HepG2 (cell line): ENCODE measurements around the gene STEAP1B. TPM values are rescaled to one million over a fixed set of nuclear protein-coding genes. Genes with fewer than 3 reads are reported as not detected.
A peak's percentile ranks its signal among the peaks of the same experiment; 100 is the strongest.

Source experiments
- EED ChIP-seq: sonication (generic); formaldehyde crosslinking; IDR thresholded peaks from 2 replicates; pipeline ENCODE4 v1.5.0; 2020; ENCODE audit warnings: mild to moderate bottlenecking, missing genetic modification reagents
- HMG20B ChIP-seq: conservative IDR thresholded peaks from 2 replicates; pipeline ENCODE4 v1.6.1; 2016; ENCODE audit warnings: missing genetic modification reagents, missing compliant biosample characterization
- HNRNPH1 ChIP-seq: fragments of 200-400 bp; formaldehyde crosslinking; optimal IDR thresholded peaks from 2 replicates; pipeline ENCODE3; 2017; ENCODE audit warnings: mild to moderate bottlenecking, low read depth, low read length
- HOMEZ ChIP-seq: IDR thresholded peaks from 2 replicates; pipeline ENCODE4 v1.6.1; 2016; ENCODE audit warnings: low read depth
- HOXA3 ChIP-seq: sonication (generic); formaldehyde crosslinking; IDR thresholded peaks from 2 replicates; pipeline ENCODE4 v1.5.0; 2020; ENCODE audit warnings: missing genetic modification reagents
- NR0B2 ChIP-seq: sonication (generic); formaldehyde crosslinking; IDR thresholded peaks from 2 replicates; pipeline ENCODE4 v1.4.0; 2020; ENCODE audit warnings: mild to moderate bottlenecking, missing genetic modification reagents
- PATZ1 ChIP-seq: sonication (generic); formaldehyde crosslinking; IDR thresholded peaks from 2 replicates; pipeline ENCODE4 v1.4.0; 2020; ENCODE audit warnings: missing genetic modification reagents
- PITX1 ChIP-seq: sonication (generic); formaldehyde crosslinking; IDR thresholded peaks from 2 replicates; pipeline ENCODE4 v1.5.1; 2020; ENCODE audit warnings: mild to moderate bottlenecking, missing genetic modification reagents
- RAD51 ChIP-seq: fragments of 450-650 bp; IDR thresholded peaks from 2 replicates; pipeline ENCODE4 v1.6.1; 2016; ENCODE audit warnings: borderline replicate concordance
- REST ChIP-seq, 2 experiments: IDR thresholded peaks; 2 replicates each; pipeline ENCODE4 v1.6.1; 2011 to 2012; ENCODE audit warnings: low read length in 2 of 2, borderline replicate concordance in 1 of 2, low read depth in 1 of 2, mild to moderate bottlenecking in 1 of 2, moderate library complexity in 1 of 2
- SIX1 ChIP-seq: sonication (generic); formaldehyde crosslinking; IDR thresholded peaks from 2 replicates; pipeline ENCODE4 v1.4.0; 2020; ENCODE audit warnings: missing genetic modification reagents, borderline replicate concordance
- SIX4 ChIP-seq: sonication (generic); formaldehyde crosslinking; IDR thresholded peaks from 2 replicates; pipeline ENCODE4 v1.4.0; 2020; ENCODE audit warnings: missing genetic modification reagents
- SMC3 ChIP-seq: IDR thresholded peaks from 2 replicates; pipeline ENCODE4 v1.6.1; 2011; ENCODE audit warnings: low read length, improper control_type of control experiment
- U2AF2 ChIP-seq: fragments of 200-400 bp; formaldehyde crosslinking; IDR thresholded peaks from 2 replicates; pipeline ENCODE4 v1.6.1; 2017; ENCODE audit warnings: low read depth, mild to moderate bottlenecking, low read length
- ZNF205 ChIP-seq: IDR thresholded peaks from 2 replicates; pipeline ENCODE4 v1.6.1; 2018; ENCODE audit warnings: missing biosample characterization, missing genetic modification reagents
- ZNF225 ChIP-seq: sonication (generic); formaldehyde crosslinking; IDR thresholded peaks from 2 replicates; pipeline ENCODE4 v1.4.0; 2020; ENCODE audit warnings: mild to moderate bottlenecking, missing genetic modification reagents
- ZNF335 ChIP-seq: sonication (generic); formaldehyde crosslinking; IDR thresholded peaks from 2 replicates; pipeline ENCODE4 v1.4.0; 2020; ENCODE audit warnings: missing genetic modification reagents
- ZNF556 ChIP-seq: sonication (generic); formaldehyde crosslinking; IDR thresholded peaks from 2 replicates; pipeline ENCODE4 v1.4.0; 2020; ENCODE audit warnings: mild to moderate bottlenecking, missing genetic modification reagents, borderline replicate concordance
- ZNF737 ChIP-seq: sonication (generic); formaldehyde crosslinking; IDR thresholded peaks from 2 replicates; pipeline ENCODE4 v1.5.0; 2020; ENCODE audit warnings: missing genetic modification reagents, mild to moderate bottlenecking, borderline replicate concordance
- polyA plus RNA-seq, 8 experiments: library from polyadenylated mRNA; depleted of rRNA in 3 of 8; stranded (reverse) in 7 of 8; unstranded in 1 of 8; fragments of >200 nt; fragmentation: Illumina TruSeq in 4 of 8; extraction: Trizol in 4 of 8; gene quantifications; 2 replicates each; pipeline versions ENCODE4 v1.2.1 to v1.2.3, GENCODE V29; 2011 to 2016; ENCODE audit warnings: low read depth in 4 of 8, missing spikeins in 1 of 8, mixed read lengths in 1 of 8; ENCODE audit not compliant: insufficient read depth in 1 of 8
- total RNA-seq, 5 experiments: library from RNA; depleted of rRNA; stranded (reverse); fragments of >200 nt; fragmentation: Illumina TruSeq; extraction: Trizol; gene quantifications; 2 replicates each; pipeline ENCODE4 v1.2.3, GENCODE V29; 2016; ENCODE audit warnings: low read depth in 1 of 5

Gene STEAP1B
- total and polyA plus RNA-seq, 2 of the 13 experiments (the other 11 are each of a cell fraction or from before 2014, with no cell fraction given) = not detected

GRCh38 chr7:22433710-22434460 is 66.1 kb downstream of the STEAP1B start (continued):
- TF ChIP-seq HMG20B (CRISPR knock-in tag) = peak; percentile 36; the same call in 1 of the 2 replicates
- 0 out of 2 replicates have a peak, but pooled peaks have one; percentile 43 for TF ChIP-seq SIX4 (CRISPR knock-in tag)
- TF ChIP-seq EED (CRISPR knock-in tag) = no peak
- no peak for TF ChIP-seq U2AF2
- TF ChIP-seq ZNF205 (CRISPR knock-in tag) = peak; percentile 59; the same call in 1 of the 2 replicates
- peak; percentile 75; the same call in 1 of the 2 replicates for TF ChIP-seq PITX1 (CRISPR knock-in tag)
- TF ChIP-seq ZNF335 = no peak; the same call in 1 of the 2 replicates
- no peak; the same call in 1 of the 2 replicates for TF ChIP-seq ZNF556 (CRISPR knock-in tag)
- TF ChIP-seq ZNF737 = no peak
- no peak for TF ChIP-seq RAD51
- TF ChIP-seq ZNF225 (CRISPR knock-in tag) = no peak
- TF ChIP-seq PATZ1 (CRISPR knock-in tag) = peak; percentile 73
- no peak for TF ChIP-seq REST (IDR thresholded peaks at IDR 0.05; ENCODE audit: borderline replicate concordance in 1 of 2, low read depth in 1 of 2, low read length in 2 of 2)
- no peak for TF ChIP-seq NR0B2 (CRISPR knock-in tag)
- TF ChIP-seq SIX1 = peak; percentile 59; the same call in 1 of the 2 replicates
- TF ChIP-seq HNRNPH1 = no peak
- TF ChIP-seq HOXA3 = peak; percentile 82; the same call in 1 of the 2 replicates
- TF ChIP-seq SMC3 = no peak
- TF ChIP-seq HOMEZ (CRISPR knock-in tag) = peak; percentile 98
